ENCODE data around the gene TLCD1. TPM values are rescaled to one million over a fixed set of nuclear protein-coding genes. Genes with fewer than 3 reads are reported as not detected.

TLCD1 gene
- total and polyA plus RNA-seq, 2 of the 8 experiments (the other 6 are each of a cell fraction or from before 2014, with no cell fraction given), result 40.7 to 128 TPM

DNA sequence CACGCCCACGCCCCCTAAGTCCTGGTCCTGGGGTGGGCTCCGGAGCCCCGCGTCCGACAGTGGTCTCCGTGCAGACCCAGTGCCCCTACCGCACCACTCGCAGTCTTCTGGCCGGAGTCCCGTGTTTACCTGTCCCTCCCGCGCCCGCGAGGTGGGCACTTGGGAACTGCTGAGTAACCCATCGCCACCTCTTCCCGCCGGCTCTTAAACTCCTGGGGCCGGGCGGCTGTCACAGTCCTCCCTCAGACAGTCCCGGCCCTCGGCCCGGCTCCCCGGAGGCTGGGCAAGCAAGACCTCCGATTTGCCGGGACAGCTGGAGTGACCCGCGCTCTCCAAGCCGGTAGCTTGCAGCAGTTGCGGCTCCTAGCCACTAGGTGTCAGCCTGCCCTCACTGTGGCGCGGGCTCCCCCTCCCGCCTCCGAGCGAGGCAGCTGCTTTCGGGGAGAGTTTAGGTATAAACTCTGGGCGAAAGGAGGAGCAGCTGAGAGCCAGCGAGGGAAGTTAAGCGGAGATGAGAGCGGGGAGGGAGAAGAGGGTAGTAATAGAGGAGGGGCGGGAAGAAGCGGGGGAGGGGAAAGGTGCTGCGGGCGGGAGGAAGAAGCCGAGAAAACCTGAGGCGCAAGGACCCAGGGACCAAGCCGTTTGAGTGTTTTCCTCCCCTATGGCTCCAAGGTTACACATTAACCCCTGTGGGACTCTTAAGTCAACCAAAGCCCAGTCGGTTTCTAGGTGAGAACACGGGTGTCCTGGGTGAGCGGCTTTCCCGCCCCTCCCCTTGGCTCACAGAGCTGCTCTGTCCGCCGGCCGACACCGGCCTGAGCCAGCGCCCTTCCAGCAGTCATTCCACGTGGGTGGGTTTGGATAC lies 826 bp upstream of the TLCD1 start:
- no peaks in the 10 kb centered on the region for H3K79me1 ChIP-seq (ENCODE audit: low read depth, low read length)
- peak overlapping the region; percentile 99 for H3K4ac ChIP-seq (replicated peaks; ENCODE audit: insufficient read length, low read depth, low read length)
- 0 out of 2 replicates have a peak overlapping the region, but pooled peaks have one; percentile 72 for H2BK20ac ChIP-seq (ENCODE audit: low read length)
- peaks cover 0 to 9% (median 3%) of the 10 kb centered on the region in 4 experiments; a peak in 5 of 7 replicates for H3K4me1 ChIP-seq (replicated peaks in 1 of 4; ENCODE audit: control insufficient read depth in 3 of 4, insufficient read depth in 4 of 4, low read length in 3 of 4)
- H3K56ac ChIP-seq (replicated peaks; ENCODE audit: insufficient read length, low read depth, low read length), result peak overlapping the region; percentile 86
- H3K4me2 ChIP-seq (ENCODE audit: insufficient read depth in 1 of 2, low read depth in 2 of 2, low read length in 2 of 2), result peak overlapping the region; percentile 95 to 99
- peak overlapping the region; percentile 96 for H2BK5ac ChIP-seq (ENCODE audit: low read depth, low read length)
- H2AK5ac ChIP-seq (ENCODE audit: low read depth, low read length), result peak overlapping the region; percentile 77; the same call in 1 of the 2 replicates
- 1% methylated on average over 45 of the region's 57 CpGs; no CpG with 5 or more reads in 1 of the 2 experiments for whole genome bisulfite sequencing, 2 experiments (ENCODE audit: extremely low coverage in 1 of 2, insufficient coverage in 1 of 2, insufficient read length in 1 of 2, insufficient replicate concordance in 2 of 2, low coverage in 1 of 2, low lambda C conversion rate in 2 of 2, missing lambda C conversion rate in 1 of 2)
- no peak overlapping the region for H3K14ac ChIP-seq (ENCODE audit: insufficient read length)
- peak overlapping the region; percentile 81 to 97 (median 89) for H3K4me3 ChIP-seq (ENCODE audit: extremely low read depth in 1 of 4, insufficient read depth in 2 of 4, low read depth in 3 of 4, low read length in 4 of 4)
- H3K18ac ChIP-seq (ENCODE audit: extremely low read depth, low read length), result peak overlapping the region; percentile 98
- H3K27ac ChIP-seq (ENCODE audit: low read depth, low read length), result peak overlapping the region; percentile 88
- H3K36me3 ChIP-seq (ENCODE audit: control insufficient read depth in 2 of 4, insufficient read depth in 4 of 4, low read length in 3 of 4), result peaks cover 16 to 33% (median 28%) of the 10 kb centered on the region in 4 experiments
- DNase-seq (ENCODE audit: low read depth in 1 of 2, low spot score in 2 of 2) (peak; percentile 93 to 98), FAIRE-seq (no peak)
- peak overlapping the region; percentile 97 for H4K91ac ChIP-seq (replicated peaks; ENCODE audit: insufficient read length, low read length)
- peak overlapping the region; percentile 95 for H2BK15ac ChIP-seq (ENCODE audit: low read length)
- no peak overlapping the region for H3K23ac ChIP-seq (ENCODE audit: insufficient read length)
- peaks cover 6 to 11% of the 10 kb centered on the region in 2 experiments for H4K20me1 ChIP-seq (replicated peaks in 1 of 2; ENCODE audit: control insufficient read depth in 1 of 2, insufficient read depth in 2 of 2, low read length in 2 of 2)
- H3K9ac ChIP-seq (replicated peaks in 1 of 4; ENCODE audit: extremely low read depth in 1 of 4, low read depth in 3 of 4, low read length in 3 of 4), result peak overlapping the region; percentile 82 to 89 (median 85)
- no peak overlapping the region for H2AFZ ChIP-seq (ENCODE audit: low read length)
- peaks cover 0 to 20% of the 10 kb centered on the region in 2 experiments; a peak in 2 of 4 replicates for H3K79me2 ChIP-seq (ENCODE audit: control insufficient read depth in 1 of 2, insufficient read depth in 2 of 2, low read length in 2 of 2)
- peak overlapping the region; percentile 97 for H4K8ac ChIP-seq (ENCODE audit: extremely low read depth, insufficient read depth, low read length)
- H4K5ac ChIP-seq (ENCODE audit: insufficient read length, low read depth, low read length), result peak overlapping the region; percentile 87
- peak overlapping the region; percentile 96 for H2BK12ac ChIP-seq (ENCODE audit: low read depth, low read length)
- POLR2A ChIA-PET (ENCODE audit: partially characterized antibody), result interaction anchor here (0.6 to 17.6 kb wide), 35 partner anchors 7 to 241 kb away, joined by 3 to 813 read pairs (median 4); partner anchors contain the start of genes DHRS13, FAM222B, FLOT2 and PHF12
- peak overlapping the region; percentile 99 for H2BK120ac ChIP-seq (replicated peaks; ENCODE audit: low read depth, low read length)
- CTCF ChIA-PET (ENCODE audit: partially characterized antibody), result interaction anchor here (0.5 to 16.9 kb wide), 47 partner anchors 7 to 227 kb away, joined by 3 to 316 read pairs (median 4); partner anchors contain the start of genes DHRS13, FAM222B, FLOT2 and PROCA1
- peaks cover 13% of the 10 kb centered on the region; the same call in 1 of the 2 replicates for H3K23me2 ChIP-seq (ENCODE audit: low read depth, low read length)
- H3K9me3 ChIP-seq (ENCODE audit: insufficient read depth in 2 of 2, low read depth in 1 of 2, low read length in 1 of 2), result no peaks in the 10 kb centered on the region
- no peaks in the 10 kb centered on the region for H3K27me3 ChIP-seq (replicated peaks in 1 of 4; ENCODE audit: control insufficient read depth in 3 of 4, extremely low read depth in 1 of 4, insufficient read depth in 3 of 4, low read length in 3 of 4)
- TF ChIP-seq, protein P1, sequence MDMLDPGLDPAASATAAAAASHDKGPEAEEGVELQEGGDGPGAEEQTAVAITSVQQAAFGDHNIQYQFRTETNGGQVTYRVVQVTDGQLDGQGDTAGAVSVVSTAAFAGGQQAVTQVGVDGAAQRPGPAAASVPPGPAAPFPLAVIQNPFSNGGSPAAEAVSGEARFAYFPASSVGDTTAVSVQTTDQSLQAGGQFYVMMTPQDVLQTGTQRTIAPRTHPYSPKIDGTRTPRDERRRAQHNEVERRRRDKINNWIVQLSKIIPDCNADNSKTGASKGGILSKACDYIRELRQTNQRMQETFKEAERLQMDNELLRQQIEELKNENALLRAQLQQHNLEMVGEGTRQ (IDR thresholded peaks at IDR 0.05; ENCODE audit: low read length), result 0 out of 2 replicates have a peak, but pooled peaks have one; percentile 16
- TF ChIP-seq EP300 (IDR thresholded peaks at IDR 0.05; ENCODE audit: borderline replicate concordance in 1 of 2, low read depth in 2 of 2, low read length in 2 of 2) (peak in 1 of 2 experiments; percentile 70; a peak in 1 of 3 replicates), FOSL1 (IDR thresholded peaks at IDR 0.05; ENCODE audit: insufficient read depth, low read depth, low read length) (no peak)
- TF ChIP-seq, protein P2, sequence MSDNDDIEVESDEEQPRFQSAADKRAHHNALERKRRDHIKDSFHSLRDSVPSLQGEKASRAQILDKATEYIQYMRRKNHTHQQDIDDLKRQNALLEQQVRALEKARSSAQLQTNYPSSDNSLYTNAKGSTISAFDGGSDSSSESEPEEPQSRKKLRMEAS (IDR thresholded peaks at IDR 0.05), result peak; percentile 46; the same call in 1 of the 2 replicates
- TF ChIP-seq, protein P3, sequence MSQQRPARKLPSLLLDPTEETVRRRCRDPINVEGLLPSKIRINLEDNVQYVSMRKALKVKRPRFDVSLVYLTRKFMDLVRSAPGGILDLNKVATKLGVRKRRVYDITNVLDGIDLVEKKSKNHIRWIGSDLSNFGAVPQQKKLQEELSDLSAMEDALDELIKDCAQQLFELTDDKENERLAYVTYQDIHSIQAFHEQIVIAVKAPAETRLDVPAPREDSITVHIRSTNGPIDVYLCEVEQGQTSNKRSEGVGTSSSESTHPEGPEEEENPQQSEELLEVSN (IDR thresholded peaks at IDR 0.05), result no peak
